Stimulated activated effector memory CD8-positive, alpha-beta T cell treated with anti-CD3 and anti-CD28 coated beads, Interleukin-12 subunit alpha, Interleukin-12 subunit beta, amount 100 ng/mL, for 72 hours (primary cell): Measurements from ENCODE around the gene RABEPK.
"Not testable (repeated sequence)": the region's sequence is repeated elsewhere in the genome, so short reads cannot be mapped to it uniquely, and the experiment has no call there.

Experiments
- ATAC-seq: fragments of 150-1000 bp; cut with Tn5 transposase; 2 replicates; pipeline ENCODE4 v1.10.0; 2021
- DNase-seq, 2 donors: peaks; one replicate each; pipeline ENCODE4 v3.0.0; 2021 to 2022; ENCODE audit warnings: low spot score in 2 of 2
- H3K27ac Mint-ChIP-seq: one replicate; pipeline ENCODE4 v1.8.0; 2022; ENCODE audit warnings: mild to moderate bottlenecking, mixed read lengths
- H3K36me3 Mint-ChIP-seq: one replicate; pipeline ENCODE4 v1.8.0; 2022; ENCODE audit warnings: mild to moderate bottlenecking, mixed read lengths
- H3K4me1 Mint-ChIP-seq: one replicate; pipeline ENCODE4 v1.8.0; 2022; ENCODE audit warnings: mixed read lengths
- H3K4me3 Mint-ChIP-seq: one replicate; pipeline ENCODE4 v1.8.0; 2022; ENCODE audit warnings: mild to moderate bottlenecking, mixed read lengths
- H3K9me3 Mint-ChIP-seq: one replicate; pipeline ENCODE4 v1.8.0; 2022; ENCODE audit warnings: mixed read lengths

RABEPK gene

GRCh38 chr9:125235804-125236519, 35.6 kb downstream of the RABEPK start:
- ATAC-seq: no peak
- Mint-ChIP-seq H3K36me3 (peaks cover 100% of the 10 kb centered on the region), H3K9me3 (no peaks in the 10 kb centered on the region), H3K4me3 (peak overlapping the region; percentile 85), H3K27ac (peak overlapping the region; percentile 100), H3K4me1 (peaks cover 48% of the 10 kb centered on the region)
- DNase-seq: no peak

GRCh38 chr9:125236520-125237159, 36.3 kb downstream of the RABEPK start:
- Mint-ChIP-seq H3K27ac (peak overlapping the region; percentile 100), H3K4me3 (peak overlapping the region; percentile 85), H3K4me1 (peaks cover 54% of the 10 kb centered on the region), H3K36me3 (peaks cover 100% of the 10 kb centered on the region)
- not testable (repeated sequence) for DNase-seq, ATAC-seq, H3K9me3 Mint-ChIP-seq

GRCh38 chr9:125238127-125238914, 38.0 kb downstream of the RABEPK start:
- Mint-ChIP-seq H3K4me3 (peak overlapping the region; percentile 85), H3K36me3 (peaks cover 91% of the 10 kb centered on the region), H3K27ac (peak overlapping the region; percentile 100), H3K4me1 (peaks cover 65% of the 10 kb centered on the region), H3K9me3 (no peaks in the 10 kb centered on the region)
- no peak for DNase-seq
- no peak for ATAC-seq

GRCh38 chr9:125238915-125239446, 38.6 kb downstream of the RABEPK start:
- ATAC-seq (no peak), DNase-seq (no peak)
- H3K27ac Mint-ChIP-seq: peak overlapping the region; percentile 100
- peaks cover 84% of the 10 kb centered on the region for H3K36me3 Mint-ChIP-seq
- H3K4me3 Mint-ChIP-seq: peak overlapping the region; percentile 85
- H3K4me1 Mint-ChIP-seq: peaks cover 70% of the 10 kb centered on the region
- H3K9me3 Mint-ChIP-seq: no peaks in the 10 kb centered on the region

- peaks cover 67% of the 10 kb centered on the region for H3K4me1 Mint-ChIP-seq
- DNase-seq (no peak), ATAC-seq (no peak)
- no peaks in the 10 kb centered on the region for H3K9me3 Mint-ChIP-seq
- peaks cover 75% of the 10 kb centered on the region for H3K36me3 Mint-ChIP-seq
- H3K27ac Mint-ChIP-seq: peak overlapping the region; percentile 100
- H3K4me3 Mint-ChIP-seq: peak overlapping the region; percentile 85
These were observed 39.6 kb downstream of the RABEPK start for GRCh38 chr9:125239631-125240597.

GRCh38 chr9:125240649-125240999, 40.3 kb downstream of the RABEPK start:
- Mint-ChIP-seq H3K27ac (peak overlapping the region; percentile 100), H3K4me1 (peaks cover 60% of the 10 kb centered on the region), H3K9me3 (no peaks in the 10 kb centered on the region), H3K36me3 (peaks cover 67% of the 10 kb centered on the region), H3K4me3 (peak overlapping the region; percentile 85)
- ATAC-seq (peak; percentile 2), DNase-seq (peak in 1 of 2 donors; percentile 22)

GRCh38 chr9:125241000-125241862, 40.9 kb downstream of the RABEPK start, which contains the start of gene HSPA5:
TSS of gene HSPA5 (minus strand) at chr9:125241343. CDS start at chr9:125241126, 217 bp downstream.
- Mint-ChIP-seq H3K9me3 (no peaks in the 10 kb centered on the region), H3K4me1 (peaks cover 54% of the 10 kb centered on the region), H3K27ac (peak within 1 kb of the TSS; percentile 100), H3K36me3 (peaks cover 61% of the 10 kb centered on the region), H3K4me3 (peak within 1 kb of the TSS; percentile 85)
- DNase-seq (peak; percentile 95 to 99), ATAC-seq (peak; percentile 94)

- Mint-ChIP-seq H3K4me1 (peaks cover 46% of the 10 kb centered on the region), H3K9me3 (no peaks in the 10 kb centered on the region), H3K36me3 (peaks cover 53% of the 10 kb centered on the region), H3K27ac (peak overlapping the region; percentile 100), H3K4me3 (peak overlapping the region; percentile 85)
- no peak for DNase-seq
- peak; percentile 3 for ATAC-seq
These were observed 41.8 kb downstream of the RABEPK start for GRCh38 chr9:125241863-125242739.

- Mint-ChIP-seq H3K4me1 (peaks cover 29% of the 10 kb centered on the region), H3K36me3 (peaks cover 35% of the 10 kb centered on the region), H3K27ac (peak overlapping the region; percentile 76), H3K9me3 (no peaks in the 10 kb centered on the region), H3K4me3 (peak overlapping the region; percentile 14)
- ATAC-seq: no peak
- no peak for DNase-seq
These were observed 43.5 kb downstream of the RABEPK start for GRCh38 chr9:125243792-125244260.

- H3K4me1 Mint-ChIP-seq: peaks cover 19% of the 10 kb centered on the region
- no peak for ATAC-seq
- no peak overlapping the region for H3K4me3 Mint-ChIP-seq
These were observed 45.9 kb downstream of the RABEPK start for GRCh38 chr9:125246261-125246667.

GRCh38 chr9:125254231-125254630, 53.9 kb downstream of the RABEPK start:
- Mint-ChIP-seq H3K36me3 (no peaks in the 10 kb centered on the region), H3K27ac (no peak overlapping the region), H3K4me3 (no peak overlapping the region), H3K4me1 (no peaks in the 10 kb centered on the region), H3K9me3 (no peaks in the 10 kb centered on the region)
- no peak for DNase-seq
- no peak for ATAC-seq

More at GRCh38 chr9:125246261-125246667, 45.9 kb downstream of the RABEPK start:
- DNase-seq: no peak
- Mint-ChIP-seq H3K27ac (no peak overlapping the region), H3K36me3 (peaks cover 11% of the 10 kb centered on the region), H3K9me3 (no peaks in the 10 kb centered on the region)

- ATAC-seq (no peak), DNase-seq (no peak)
- Mint-ChIP-seq H3K9me3 (no peaks in the 10 kb centered on the region), H3K36me3 (no peaks in the 10 kb centered on the region), H3K4me3 (no peak overlapping the region), H3K27ac (no peak overlapping the region), H3K4me1 (peaks cover 7% of the 10 kb centered on the region)
These were observed 55.5 kb downstream of the RABEPK start for GRCh38 chr9:125255781-125256391.
